M059J (cell line): Measurements from ENCODE around the gene RTN4R. TPM values are rescaled to one million over a fixed set of nuclear protein-coding genes. Genes with fewer than 3 reads are reported as not detected.

ENCODE experiments used
- DNase-seq: peaks from one replicate; pipeline ENCODE4 v3.0.0-alpha.2; 2012; ENCODE audit warnings: low read depth
- total RNA-seq: library from RNA; depleted of rRNA; stranded (reverse); fragments of >200 nt; shearing (Covaris generic); gene quantifications from 2 replicates; pipeline ENCODE4 v1.2.3, GENCODE V29; 2014; rRNA removed

The RTN4R gene
- total RNA-seq, 1 experiment from 2014 or later, result 2.4 TPM

- no peak for DNase-seq
Measured at GRCh38 chr22:20201837-20202392, 66.2 kb downstream of the RTN4R start.

GRCh38 chr22:20199906-20200305 is 68.2 kb downstream of the RTN4R start:
- no peak for DNase-seq

- no peak for DNase-seq
Measured at GRCh38 chr22:20199413-20199842, 68.7 kb downstream of the RTN4R start.

DNA sequence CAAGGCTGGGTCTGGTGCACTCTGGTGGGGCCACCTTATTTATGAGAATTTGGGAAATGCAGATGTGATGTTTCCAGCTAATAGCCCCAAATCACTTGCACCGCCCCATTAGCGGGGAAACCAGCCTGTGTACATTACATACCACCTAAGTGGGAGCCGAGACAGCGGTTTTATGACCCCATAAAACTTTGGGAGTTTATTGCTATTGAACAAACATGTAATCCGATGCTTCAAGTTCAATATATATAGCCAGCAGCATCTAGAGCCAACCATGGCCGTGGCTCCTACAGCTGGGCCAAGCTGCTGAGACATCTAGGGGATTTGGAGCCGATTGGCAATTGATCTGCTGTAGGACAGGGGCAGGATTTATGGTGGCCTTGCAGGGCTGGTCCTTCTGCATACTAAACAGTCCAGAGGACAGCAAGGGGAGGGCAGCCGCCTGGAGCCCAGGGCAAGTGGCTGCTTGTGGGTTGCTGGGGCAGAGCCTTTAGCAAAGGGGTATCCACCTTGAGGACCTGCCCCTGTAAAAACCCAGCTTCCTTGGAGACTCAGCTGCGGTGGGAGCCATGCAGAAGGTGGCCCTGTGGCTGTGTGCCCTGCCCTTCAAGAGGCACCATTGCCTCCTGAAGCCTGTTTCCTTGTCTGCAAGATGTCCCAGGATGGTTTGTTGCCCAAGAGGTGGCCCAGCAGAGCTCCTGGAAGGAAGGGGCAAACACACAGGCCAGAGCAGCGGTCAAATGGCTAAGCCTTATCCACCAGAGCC is 69.4 kb downstream of the RTN4R start:
- DNase-seq, result no peak

DNA sequence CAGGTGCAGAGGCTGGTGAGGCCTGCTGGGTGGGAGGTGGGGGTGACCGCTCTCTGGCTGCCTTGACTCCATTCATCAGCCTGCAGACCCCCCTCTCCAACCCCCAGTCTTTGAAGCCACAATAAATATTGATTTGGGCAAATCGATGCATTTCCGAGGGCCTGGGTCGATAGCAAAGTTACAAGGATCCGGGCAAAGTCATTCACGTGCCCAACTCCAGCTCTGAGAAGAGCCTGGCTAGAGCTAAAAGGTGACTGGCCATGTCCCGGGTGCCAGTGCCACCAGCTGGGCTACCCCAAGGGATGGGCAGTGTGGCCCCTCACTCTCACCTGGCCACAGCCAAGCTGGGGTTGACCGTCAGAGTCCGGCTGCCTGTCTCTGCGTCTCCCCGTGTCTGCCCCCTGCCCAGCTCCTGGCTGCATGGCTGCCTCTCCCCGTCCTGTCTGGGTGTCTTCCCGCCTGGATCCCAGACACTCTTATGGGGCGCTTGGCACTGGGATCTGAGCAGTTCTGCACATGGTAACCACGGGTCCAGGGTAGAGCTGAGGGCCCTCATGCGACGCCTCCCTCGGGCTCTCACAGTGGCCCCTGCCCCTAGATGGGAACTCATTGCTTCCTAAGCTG is 70.6 kb downstream of the RTN4R start:
- no peak for DNase-seq

DNA sequence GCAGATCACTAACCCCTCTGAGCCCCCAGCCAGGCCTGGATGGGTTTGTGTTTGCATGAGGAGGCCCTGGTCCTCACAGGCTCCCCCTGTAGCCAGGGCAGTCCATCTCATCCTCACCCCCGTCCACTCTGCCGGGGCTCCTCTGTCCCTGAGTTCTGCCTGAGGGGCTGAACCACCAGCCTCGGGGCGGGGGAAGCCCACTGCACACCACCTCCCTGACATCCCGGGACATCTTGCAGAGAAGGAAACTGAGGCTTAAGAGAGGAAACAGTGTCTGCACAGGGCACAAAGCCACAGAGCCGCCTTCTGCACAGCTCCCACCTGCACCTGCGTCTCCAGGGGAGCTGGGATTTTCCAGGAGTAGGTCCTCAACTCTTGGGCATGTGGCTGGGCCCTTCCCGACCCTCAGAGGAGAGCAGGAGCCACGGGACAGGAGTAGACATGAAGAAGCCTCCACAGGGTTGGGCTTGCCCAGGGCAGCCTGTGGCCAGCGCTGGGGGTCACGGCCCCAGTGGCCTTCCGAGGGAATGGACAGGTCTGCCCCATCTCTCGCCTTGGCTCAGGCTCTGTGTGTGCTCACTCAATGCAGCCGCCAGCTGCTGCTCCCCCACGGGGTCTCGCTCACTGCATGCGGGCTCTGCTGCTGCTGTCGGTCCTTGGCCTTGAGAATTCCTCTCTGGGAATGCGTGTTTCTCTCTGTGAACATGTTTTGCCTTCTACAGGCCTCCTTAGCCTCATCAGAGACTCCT is 71.8 kb downstream of the RTN4R start:
- no peak for DNase-seq

DNA sequence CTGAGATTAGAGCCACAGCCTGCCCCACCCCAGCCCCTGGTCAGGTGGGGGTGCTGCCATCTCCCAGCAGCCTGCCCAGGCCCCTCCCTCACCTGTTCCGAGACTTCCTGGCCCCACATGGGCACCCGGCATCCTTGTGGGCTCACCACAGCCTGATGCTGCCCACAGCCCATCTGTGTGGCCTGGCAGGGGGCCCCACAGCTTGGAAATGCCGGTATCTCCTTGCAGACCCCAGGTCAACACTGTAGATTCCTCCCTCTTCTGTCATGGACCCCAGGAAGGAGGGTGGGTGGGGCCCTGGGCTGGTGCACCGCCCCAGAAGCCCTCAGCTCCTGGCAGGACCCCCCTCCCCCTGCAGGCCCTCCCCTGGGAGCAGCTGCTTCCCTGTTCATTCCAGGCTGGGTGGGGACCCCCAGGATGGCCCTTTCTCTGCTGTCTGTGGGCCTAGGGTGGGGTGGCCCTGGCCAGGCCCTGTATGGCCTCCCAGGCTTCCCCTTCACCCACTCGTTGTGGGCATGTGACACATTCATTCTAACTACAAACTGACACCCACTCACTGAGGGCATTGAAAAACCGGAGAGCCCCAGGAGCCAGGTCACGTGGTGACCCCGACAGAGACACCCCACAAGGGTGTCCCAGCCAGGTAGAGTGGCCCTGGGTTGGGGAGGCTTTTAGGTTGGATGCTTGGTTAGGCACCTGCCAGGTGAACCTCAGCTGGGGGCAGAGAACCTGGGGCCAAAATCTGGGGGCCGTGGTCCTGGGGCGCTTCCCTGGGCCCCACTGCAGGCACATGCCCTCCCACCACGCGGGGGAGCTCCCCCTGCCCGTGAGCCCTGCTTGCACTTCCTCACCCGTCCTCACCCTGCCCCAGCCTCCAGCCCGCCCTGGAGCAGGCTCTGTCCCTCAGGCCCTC is 73.2 kb downstream of the RTN4R start:
- no peak for DNase-seq

- DNase-seq, result no peak
Measured at GRCh38 chr22:20193761-20194494, 74.2 kb downstream of the RTN4R start.

GRCh38 chr22:20192972-20193760 is 75.0 kb downstream of the RTN4R start:
- DNase-seq, result no peak

DNA sequence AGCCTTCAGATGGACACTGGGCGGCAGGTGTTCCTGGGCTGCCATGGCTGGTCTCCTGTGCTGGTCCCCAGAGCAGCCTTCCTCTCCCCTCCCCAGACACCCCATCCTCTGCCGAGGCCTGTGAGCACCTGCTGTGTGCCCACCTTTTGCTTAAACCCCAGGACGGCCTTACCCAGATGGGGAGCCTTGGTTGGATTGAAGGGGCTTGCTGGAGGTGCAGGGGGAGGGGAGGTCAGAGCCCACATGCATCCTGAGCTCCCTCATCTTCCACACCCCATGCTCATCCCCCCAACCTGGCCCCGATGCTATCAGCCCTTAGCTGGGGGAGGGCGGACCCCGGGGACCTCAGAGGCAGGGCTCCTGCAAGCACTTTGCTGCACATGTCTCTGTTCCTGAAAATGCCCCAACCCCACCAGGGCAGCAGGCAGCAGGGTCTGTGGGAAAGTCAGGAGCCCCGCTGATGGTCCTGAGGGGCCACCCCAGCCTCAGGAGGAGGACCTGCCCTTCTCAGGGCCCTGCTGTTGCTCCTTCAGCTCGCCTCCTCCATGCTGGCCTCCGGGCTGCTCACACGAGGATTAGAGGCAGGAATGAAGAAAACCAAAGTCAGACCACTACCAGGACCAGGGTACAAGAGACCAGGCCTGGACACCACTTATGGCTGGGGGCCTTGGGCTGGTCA is 75.7 kb downstream of the RTN4R start:
- DNase-seq, result no peak

GRCh38 chr22:20191803-20192202 is 76.3 kb downstream of the RTN4R start:
- no peak for DNase-seq

Other genes with a start within 250 kb of the RTN4R start
- 34.0 and 36.1 TPM in 2 replicates for gene TANGO2, start 247.2 kb downstream of the RTN4R start, total RNA-seq
- gene DGCR8, start 188.1 kb downstream of the RTN4R start, total RNA-seq, result 13.5 and 18.2 TPM in 2 replicates
- 828 and 1,137 TPM in 2 replicates for gene RANBP1, start 152.2 kb downstream of the RTN4R start, total RNA-seq
- gene TRMT2A, start 151.1 kb downstream of the RTN4R start, total RNA-seq, result 17.9 and 21.0 TPM in 2 replicates
- 3.0 and 12.1 TPM in 2 replicates for gene ZDHHC8, start 136.5 kb downstream of the RTN4R start, total RNA-seq
- gene CCDC188, start 117.3 kb downstream of the RTN4R start, total RNA-seq, result 0.69 TPM in 1 of 2 replicates, not detected in the other
- gene DGCR6L, start 51.7 kb upstream of the RTN4R start, total RNA-seq, result 52.1 and 52.2 TPM in 2 replicates
- 4.6 and 8.3 TPM in 2 replicates for gene ZNF74, start 125.8 kb upstream of the RTN4R start, total RNA-seq
- 10.3 and 24.3 TPM in 2 replicates for gene SCARF2, start 169.5 kb upstream of the RTN4R start, total RNA-seq
- gene KLHL22, start 227.5 kb upstream of the RTN4R start, total RNA-seq, result 17.5 and 21.2 TPM in 2 replicates
- gene MED15, start 239.3 kb upstream of the RTN4R start, total RNA-seq, result 22.3 and 27.9 TPM in 2 replicates